Mammary epithelial cell (primary cell): ENCODE measurements around the gene NFKB1.

Experiments
- CTCF ChIP-seq, 2 donors: IDR thresholded peaks in 1 of 2; conservative IDR thresholded peaks in 1 of 2; 2 replicates each; pipeline ENCODE4 v1.5.1; 2011 to 2012; ENCODE audit warnings: inconsistent platforms in 2 of 2, low read length in 2 of 2, mild to moderate bottlenecking in 2 of 2, control low read depth in 1 of 2, low read depth in 1 of 2; ENCODE audit not compliant: insufficient read depth in 1 of 2; ENCODE audit errors: extremely low read depth in 1 of 2
- EZH2 ChIP-seq: IDR thresholded peaks from 2 replicates; pipeline ENCODE4 v1.6.1; 2012; ENCODE audit warnings: low read length, inconsistent platforms, borderline replicate concordance

- TF ChIP-seq CTCF (conservative IDR thresholded peaks at IDR 0.05 in 1 of 2, IDR thresholded peaks at IDR 0.05 in 1 of 2; ENCODE audit: extremely low read depth in 1 of 2, insufficient read depth in 1 of 2, low read depth in 1 of 2, low read length in 2 of 2) (no peak), EZH2 (no peak)
Measured at GRCh38 chr4:102616636-102617035, 115.5 kb downstream of the NFKB1 start.
